ENCODE results near the gene TMEM266.

Gene TMEM266

GRCh38 chr15:76239786-76240185 lies 180.0 kb downstream of the TMEM266 start:
- Histone ChIP-seq H3K4me2 (no peak overlapping the region), H4K20me1 (ENCODE audit: insufficient read depth) (no peaks in the 10 kb centered on the region), H3K79me2 (ENCODE audit: insufficient read depth, low read depth) (no peaks in the 10 kb centered on the region), H3K4me3 (IDR thresholded peaks at IDR 0.05; ENCODE audit: insufficient read depth, low read depth, low read length) (no peak overlapping the region), H3K36me3 (ENCODE audit: insufficient read depth) (no peaks in the 10 kb centered on the region), H3K27me3 (ENCODE audit: insufficient read depth, low read depth) (no peaks in the 10 kb centered on the region), H2AFZ (ENCODE audit: low read depth) (no peak overlapping the region), H3K4me1 (ENCODE audit: low read depth, poor library complexity, severe bottlenecking) (no peaks in the 10 kb centered on the region), H3K27ac (no peak overlapping the region), H3K9ac (no peak overlapping the region)
- no peak for TF ChIP-seq CTCF (conservative IDR thresholded peaks at IDR 0.05; ENCODE audit: low read depth, low read length)

- no peaks in the 10 kb centered on the region for H3K79me2 ChIP-seq (ENCODE audit: insufficient read depth, low read depth)
- H3K36me3 ChIP-seq (ENCODE audit: insufficient read depth) = no peaks in the 10 kb centered on the region
- no peak overlapping the region for H3K4me3 ChIP-seq (IDR thresholded peaks at IDR 0.05; ENCODE audit: insufficient read depth, low read depth, low read length)
- H3K27me3 ChIP-seq (ENCODE audit: insufficient read depth, low read depth) = no peaks in the 10 kb centered on the region
- no peak for TF ChIP-seq CTCF (conservative IDR thresholded peaks at IDR 0.05; ENCODE audit: low read depth, low read length)
- no peak overlapping the region for H3K27ac ChIP-seq
- no peaks in the 10 kb centered on the region for H3K4me1 ChIP-seq (ENCODE audit: low read depth, poor library complexity, severe bottlenecking)
- H3K4me2 ChIP-seq = no peak overlapping the region
- no peak overlapping the region for H2AFZ ChIP-seq (ENCODE audit: low read depth)
- H4K20me1 ChIP-seq (ENCODE audit: insufficient read depth) = no peaks in the 10 kb centered on the region
- no peak overlapping the region for H3K9ac ChIP-seq
Observed at GRCh38 chr15:76245072-76245610, 185.4 kb downstream of the TMEM266 start.

- no peak overlapping the region for H2AFZ ChIP-seq (ENCODE audit: low read depth)
- no peaks in the 10 kb centered on the region for H4K20me1 ChIP-seq (ENCODE audit: insufficient read depth)
- no peaks in the 10 kb centered on the region for H3K27me3 ChIP-seq (ENCODE audit: insufficient read depth, low read depth)
- H3K36me3 ChIP-seq (ENCODE audit: insufficient read depth) = no peaks in the 10 kb centered on the region
- no peak for TF ChIP-seq CTCF (conservative IDR thresholded peaks at IDR 0.05; ENCODE audit: low read depth, low read length)
- H3K4me2 ChIP-seq = no peak overlapping the region
- H3K9ac ChIP-seq = no peak overlapping the region
- no peaks in the 10 kb centered on the region for H3K79me2 ChIP-seq (ENCODE audit: insufficient read depth, low read depth)
- H3K4me1 ChIP-seq (ENCODE audit: low read depth, poor library complexity, severe bottlenecking) = no peaks in the 10 kb centered on the region
- no peak overlapping the region for H3K4me3 ChIP-seq (IDR thresholded peaks at IDR 0.05; ENCODE audit: insufficient read depth, low read depth, low read length)
- no peak overlapping the region for H3K27ac ChIP-seq
Observed at GRCh38 chr15:76251717-76252116, 191.9 kb downstream of the TMEM266 start.

- Histone ChIP-seq H3K79me2 (ENCODE audit: insufficient read depth, low read depth) (no peaks in the 10 kb centered on the region), H2AFZ (ENCODE audit: low read depth) (no peak overlapping the region), H3K9ac (no peak overlapping the region), H3K4me1 (ENCODE audit: low read depth, poor library complexity, severe bottlenecking) (no peaks in the 10 kb centered on the region), H3K36me3 (ENCODE audit: insufficient read depth) (no peaks in the 10 kb centered on the region), H3K4me2 (no peak overlapping the region), H3K27me3 (ENCODE audit: insufficient read depth, low read depth) (no peaks in the 10 kb centered on the region), H3K27ac (no peak overlapping the region), H4K20me1 (ENCODE audit: insufficient read depth) (no peaks in the 10 kb centered on the region), H3K4me3 (IDR thresholded peaks at IDR 0.05; ENCODE audit: insufficient read depth, low read depth, low read length) (no peak overlapping the region)
- TF ChIP-seq CTCF (conservative IDR thresholded peaks at IDR 0.05; ENCODE audit: low read depth, low read length) = no peak
Observed at GRCh38 chr15:76252249-76252648, 192.5 kb downstream of the TMEM266 start.

Data from KMS-11 (cell line).